ENCODE data around the gene RORB. TPM values are rescaled to one million over a fixed set of nuclear protein-coding genes. Genes with fewer than 3 reads are reported as not detected.

RORB gene
- polyA plus RNA-seq, result 0.54 and 0.77 TPM in 2 replicates
- 3.2 and 3.8 TPM in 2 replicates for polyA minus RNA-seq

- H3K9me3 ChIP-seq (ENCODE audit: low read length), result no peaks in the 10 kb centered on the region
- H4K20me1 ChIP-seq (ENCODE audit: insufficient read depth), result no peaks in the 10 kb centered on the region
- no peaks in the 10 kb centered on the region for H3K36me3 ChIP-seq (ENCODE audit: insufficient read depth, low read length)
- peak; percentile 17 for TF ChIP-seq POLR2AphosphoS5 (IDR thresholded peaks at IDR 0.05)
- no peak for TF ChIP-seq RAD21 (conservative IDR thresholded peaks at IDR 0.05)
- peak; percentile 90 for TF ChIP-seq MXI1 (conservative IDR thresholded peaks at IDR 0.05; ENCODE audit: poor library complexity, severe bottlenecking)
- no peak for TF ChIP-seq SMC3 (conservative IDR thresholded peaks at IDR 0.05; ENCODE audit: poor library complexity)
- peak within 1 kb of the TSS; percentile 25 for H2AFZ ChIP-seq (ENCODE audit: low read depth, low read length)
- peaks cover 57% of the 10 kb centered on the region for H3K27me3 ChIP-seq (ENCODE audit: insufficient read depth, low read depth, low read length)
- H3K4me2 ChIP-seq (ENCODE audit: low read length), result peak within 1 kb of the TSS; percentile 77
- H3F3A ChIP-seq (ENCODE audit: insufficient read depth, low read length, poor library complexity, severe bottlenecking), result no peaks in the 10 kb centered on the region
- H3K27ac ChIP-seq (ENCODE audit: low read length), result no peak within 1 kb of the TSS
- peaks cover 3% of the 10 kb centered on the region for H3K79me2 ChIP-seq (replicated peaks; ENCODE audit: insufficient read depth, low read length)
- H3K4me3 ChIP-seq (ENCODE audit: low read length), result peak within 1 kb of the TSS; percentile 82
- H3K9me2 ChIP-seq (ENCODE audit: insufficient read depth, low read length), result no peaks in the 10 kb centered on the region
- H3K9ac ChIP-seq (ENCODE audit: low read length), result peak within 1 kb of the TSS; percentile 47
These were observed at the start of gene RORB for GRCh38 chr9:74496819-74497747. TSS of gene RORB (plus strand) at chr9:74497335. CDS start at chr9:74497977, 642 bp downstream.

DNA sequence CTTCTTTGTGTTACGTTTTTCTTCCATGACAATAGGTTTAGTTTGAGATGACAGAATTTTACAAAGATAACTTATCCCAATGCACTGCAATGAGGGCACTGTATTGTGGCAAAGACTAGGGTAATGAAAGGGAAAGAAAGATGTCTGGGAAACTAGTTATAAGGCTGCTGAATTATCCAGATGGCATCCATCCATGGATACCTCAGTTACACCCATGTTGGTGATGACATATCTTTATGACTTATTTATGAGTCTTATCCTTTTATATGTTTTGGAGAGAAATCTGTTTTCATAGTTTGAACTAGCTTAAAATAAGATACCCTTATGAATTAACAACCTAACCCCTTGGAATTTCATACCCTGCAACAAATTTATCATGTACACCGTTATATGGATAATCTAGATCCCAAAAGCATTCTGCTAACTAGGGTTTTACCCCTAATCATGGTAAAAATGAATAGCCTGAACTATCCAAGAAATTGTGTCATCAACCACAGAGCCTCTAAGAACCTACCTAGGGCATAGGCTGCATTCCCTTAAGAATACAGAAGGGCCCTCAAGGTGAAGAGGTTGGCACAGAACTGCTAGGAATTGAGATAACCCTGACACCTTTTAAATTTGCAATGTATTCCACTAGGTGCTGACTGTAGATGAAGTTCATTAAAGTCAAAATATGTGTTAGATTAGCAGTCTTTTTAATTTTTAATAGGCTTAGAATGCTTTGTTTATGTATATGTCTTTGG is 49.5 kb upstream of the RORB start:
- H3K36me3 ChIP-seq (ENCODE audit: insufficient read depth, low read length), result no peaks in the 10 kb centered on the region
- H2AFZ ChIP-seq (ENCODE audit: low read depth, low read length), result no peak overlapping the region
- no peaks in the 10 kb centered on the region for H3K9me2 ChIP-seq (ENCODE audit: insufficient read depth, low read length)
- H3K27ac ChIP-seq (ENCODE audit: low read length), result no peak overlapping the region
- H3K27me3 ChIP-seq (ENCODE audit: insufficient read depth, low read depth, low read length), result no peaks in the 10 kb centered on the region
- H3K9me3 ChIP-seq (ENCODE audit: low read length), result no peaks in the 10 kb centered on the region
- H3K79me2 ChIP-seq (replicated peaks; ENCODE audit: insufficient read depth, low read length), result no peaks in the 10 kb centered on the region
- no peak overlapping the region for H3K9ac ChIP-seq (ENCODE audit: low read length)
- no peak for TF ChIP-seq REST (IDR thresholded peaks at IDR 0.05; ENCODE audit: borderline replicate concordance)
- no peak for TF ChIP-seq TAF1 (IDR thresholded peaks at IDR 0.05; ENCODE audit: low read depth)
- TF ChIP-seq RAD21 (conservative IDR thresholded peaks at IDR 0.05), result no peak
- TF ChIP-seq, protein P1, sequence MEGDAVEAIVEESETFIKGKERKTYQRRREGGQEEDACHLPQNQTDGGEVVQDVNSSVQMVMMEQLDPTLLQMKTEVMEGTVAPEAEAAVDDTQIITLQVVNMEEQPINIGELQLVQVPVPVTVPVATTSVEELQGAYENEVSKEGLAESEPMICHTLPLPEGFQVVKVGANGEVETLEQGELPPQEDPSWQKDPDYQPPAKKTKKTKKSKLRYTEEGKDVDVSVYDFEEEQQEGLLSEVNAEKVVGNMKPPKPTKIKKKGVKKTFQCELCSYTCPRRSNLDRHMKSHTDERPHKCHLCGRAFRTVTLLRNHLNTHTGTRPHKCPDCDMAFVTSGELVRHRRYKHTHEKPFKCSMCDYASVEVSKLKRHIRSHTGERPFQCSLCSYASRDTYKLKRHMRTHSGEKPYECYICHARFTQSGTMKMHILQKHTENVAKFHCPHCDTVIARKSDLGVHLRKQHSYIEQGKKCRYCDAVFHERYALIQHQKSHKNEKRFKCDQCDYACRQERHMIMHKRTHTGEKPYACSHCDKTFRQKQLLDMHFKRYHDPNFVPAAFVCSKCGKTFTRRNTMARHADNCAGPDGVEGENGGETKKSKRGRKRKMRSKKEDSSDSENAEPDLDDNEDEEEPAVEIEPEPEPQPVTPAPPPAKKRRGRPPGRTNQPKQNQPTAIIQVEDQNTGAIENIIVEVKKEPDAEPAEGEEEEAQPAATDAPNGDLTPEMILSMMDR (IDR thresholded peaks at IDR 0.05; ENCODE audit: poor library complexity, severe bottlenecking), result no peak
- no peak for TF ChIP-seq EZH2 (IDR thresholded peaks at IDR 0.05; ENCODE audit: borderline replicate concordance, insufficient read depth, low read length, poor library complexity, severe bottlenecking)
- TF ChIP-seq POLR2AphosphoS5 (IDR thresholded peaks at IDR 0.05), result no peak
- no peak for TF ChIP-seq EP300 (conservative IDR thresholded peaks at IDR 0.05; ENCODE audit: poor library complexity, severe bottlenecking)
- TF ChIP-seq MXI1 (conservative IDR thresholded peaks at IDR 0.05; ENCODE audit: poor library complexity, severe bottlenecking), result no peak
- no peak for TF ChIP-seq SMC3 (conservative IDR thresholded peaks at IDR 0.05; ENCODE audit: poor library complexity)
- H4K20me1 ChIP-seq (ENCODE audit: insufficient read depth), result no peaks in the 10 kb centered on the region
- H3K4me3 ChIP-seq (ENCODE audit: low read length), result no peak overlapping the region
- no peaks in the 10 kb centered on the region for H3F3A ChIP-seq (ENCODE audit: insufficient read depth, low read length, poor library complexity, severe bottlenecking)
- H3K4me2 ChIP-seq (ENCODE audit: low read length), result no peak overlapping the region

Data from neural cell (in vitro differentiated cells).